HG03575 (cell line): Measurements from ENCODE around the gene SCYL1.
"Not testable (repeated sequence)": the region's sequence is repeated elsewhere in the genome, so short reads cannot be mapped to it uniquely, and the experiment has no call there.

Experiments used
- ATAC-seq: cut with Tn5 transposase; IDR thresholded peaks from one replicate; pipeline ENCODE4 v1.9.1; 2021; ENCODE audit not compliant: unreplicated experiment, insufficient number of reproducible peaks, low FRiP score; ENCODE audit errors: extremely low read depth

SCYL1 gene

DNA sequence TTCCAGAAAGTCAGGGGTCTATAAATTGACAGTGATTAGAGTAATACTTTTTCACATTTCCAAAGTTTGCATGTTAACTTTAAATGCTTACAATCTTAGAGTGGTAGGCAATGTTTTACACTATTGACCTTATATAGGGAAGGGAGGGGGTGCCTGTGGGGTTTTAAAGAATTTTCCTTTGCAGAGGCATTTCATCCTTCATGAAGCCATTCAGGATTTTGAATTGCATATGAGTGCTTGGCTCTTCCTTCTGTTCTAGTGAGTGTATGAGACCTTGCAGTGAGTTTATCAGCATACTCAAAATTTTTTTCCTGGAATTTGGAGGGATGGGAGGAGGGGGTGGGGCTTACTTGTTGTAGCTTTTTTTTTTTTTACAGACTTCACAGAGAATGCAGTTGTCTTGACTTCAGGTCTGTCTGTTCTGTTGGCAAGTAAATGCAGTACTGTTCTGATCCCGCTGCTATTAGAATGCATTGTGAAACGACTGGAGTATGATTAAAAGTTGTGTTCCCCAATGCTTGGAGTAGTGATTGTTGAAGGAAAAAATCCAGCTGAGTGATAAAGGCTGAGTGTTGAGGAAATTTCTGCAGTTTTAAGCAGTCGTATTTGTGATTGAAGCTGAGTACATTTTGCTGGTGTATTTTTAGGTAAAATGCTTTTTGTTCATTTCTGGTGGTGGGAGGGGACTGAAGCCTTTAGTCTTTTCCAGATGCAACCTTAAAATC lies 20.8 kb upstream of the SCYL1 start:
- no peak for ATAC-seq

DNA sequence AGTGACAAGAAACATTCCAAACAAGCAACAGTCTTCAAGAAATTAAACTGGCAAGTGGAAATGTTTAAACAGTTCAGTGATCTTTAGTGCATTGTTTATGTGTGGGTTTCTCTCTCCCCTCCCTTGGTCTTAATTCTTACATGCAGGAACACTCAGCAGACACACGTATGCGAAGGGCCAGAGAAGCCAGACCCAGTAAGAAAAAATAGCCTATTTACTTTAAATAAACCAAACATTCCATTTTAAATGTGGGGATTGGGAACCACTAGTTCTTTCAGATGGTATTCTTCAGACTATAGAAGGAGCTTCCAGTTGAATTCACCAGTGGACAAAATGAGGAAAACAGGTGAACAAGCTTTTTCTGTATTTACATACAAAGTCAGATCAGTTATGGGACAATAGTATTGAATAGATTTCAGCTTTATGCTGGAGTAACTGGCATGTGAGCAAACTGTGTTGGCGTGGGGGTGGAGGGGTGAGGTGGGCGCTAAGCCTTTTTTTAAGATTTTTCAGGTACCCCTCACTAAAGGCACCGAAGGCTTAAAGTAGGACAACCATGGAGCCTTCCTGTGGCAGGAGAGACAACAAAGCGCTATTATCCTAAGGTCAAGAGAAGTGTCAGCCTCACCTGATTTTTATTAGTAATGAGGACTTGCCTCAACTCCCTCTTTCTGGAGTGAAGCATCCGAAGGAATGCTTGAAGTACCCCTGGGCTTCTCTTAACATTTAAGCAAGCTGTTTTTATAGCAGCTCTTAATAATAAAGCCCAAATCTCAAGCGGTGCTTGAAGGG lies 20.0 kb upstream of the SCYL1 start:
- ATAC-seq: no peak

DNA sequence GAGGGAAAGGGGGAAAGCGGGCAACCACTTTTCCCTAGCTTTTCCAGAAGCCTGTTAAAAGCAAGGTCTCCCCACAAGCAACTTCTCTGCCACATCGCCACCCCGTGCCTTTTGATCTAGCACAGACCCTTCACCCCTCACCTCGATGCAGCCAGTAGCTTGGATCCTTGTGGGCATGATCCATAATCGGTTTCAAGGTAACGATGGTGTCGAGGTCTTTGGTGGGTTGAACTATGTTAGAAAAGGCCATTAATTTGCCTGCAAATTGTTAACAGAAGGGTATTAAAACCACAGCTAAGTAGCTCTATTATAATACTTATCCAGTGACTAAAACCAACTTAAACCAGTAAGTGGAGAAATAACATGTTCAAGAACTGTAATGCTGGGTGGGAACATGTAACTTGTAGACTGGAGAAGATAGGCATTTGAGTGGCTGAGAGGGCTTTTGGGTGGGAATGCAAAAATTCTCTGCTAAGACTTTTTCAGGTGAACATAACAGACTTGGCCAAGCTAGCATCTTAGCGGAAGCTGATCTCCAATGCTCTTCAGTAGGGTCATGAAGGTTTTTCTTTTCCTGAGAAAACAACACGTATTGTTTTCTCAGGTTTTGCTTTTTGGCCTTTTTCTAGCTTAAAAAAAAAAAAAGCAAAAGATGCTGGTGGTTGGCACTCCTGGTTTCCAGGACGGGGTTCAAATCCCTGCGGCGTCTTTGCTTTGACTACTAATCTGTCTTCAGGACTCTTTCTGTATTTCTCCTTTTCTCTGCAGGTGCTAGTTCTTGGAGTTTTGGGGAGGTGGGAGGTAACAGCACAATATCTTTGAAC lies 19.2 kb upstream of the SCYL1 start:
- no peak for ATAC-seq

DNA sequence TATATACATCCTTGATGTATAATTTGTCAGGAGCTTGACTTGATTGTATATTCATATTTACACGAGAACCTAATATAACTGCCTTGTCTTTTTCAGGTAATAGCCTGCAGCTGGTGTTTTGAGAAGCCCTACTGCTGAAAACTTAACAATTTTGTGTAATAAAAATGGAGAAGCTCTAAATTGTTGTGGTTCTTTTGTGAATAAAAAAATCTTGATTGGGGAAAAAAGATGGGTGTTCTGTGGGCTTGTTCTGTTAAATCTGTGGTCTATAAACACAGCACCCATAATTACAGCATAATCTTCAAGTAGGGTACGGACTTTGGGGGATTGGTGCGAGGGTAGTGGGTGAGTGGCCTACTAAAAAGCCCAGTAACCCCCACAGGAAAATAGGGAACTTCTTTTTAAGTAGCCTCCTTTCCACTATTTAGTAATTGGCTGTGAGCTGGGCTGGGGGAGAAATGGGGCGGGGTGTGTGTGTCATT lies 18.6 kb upstream of the SCYL1 start:
- no peak for ATAC-seq

DNA sequence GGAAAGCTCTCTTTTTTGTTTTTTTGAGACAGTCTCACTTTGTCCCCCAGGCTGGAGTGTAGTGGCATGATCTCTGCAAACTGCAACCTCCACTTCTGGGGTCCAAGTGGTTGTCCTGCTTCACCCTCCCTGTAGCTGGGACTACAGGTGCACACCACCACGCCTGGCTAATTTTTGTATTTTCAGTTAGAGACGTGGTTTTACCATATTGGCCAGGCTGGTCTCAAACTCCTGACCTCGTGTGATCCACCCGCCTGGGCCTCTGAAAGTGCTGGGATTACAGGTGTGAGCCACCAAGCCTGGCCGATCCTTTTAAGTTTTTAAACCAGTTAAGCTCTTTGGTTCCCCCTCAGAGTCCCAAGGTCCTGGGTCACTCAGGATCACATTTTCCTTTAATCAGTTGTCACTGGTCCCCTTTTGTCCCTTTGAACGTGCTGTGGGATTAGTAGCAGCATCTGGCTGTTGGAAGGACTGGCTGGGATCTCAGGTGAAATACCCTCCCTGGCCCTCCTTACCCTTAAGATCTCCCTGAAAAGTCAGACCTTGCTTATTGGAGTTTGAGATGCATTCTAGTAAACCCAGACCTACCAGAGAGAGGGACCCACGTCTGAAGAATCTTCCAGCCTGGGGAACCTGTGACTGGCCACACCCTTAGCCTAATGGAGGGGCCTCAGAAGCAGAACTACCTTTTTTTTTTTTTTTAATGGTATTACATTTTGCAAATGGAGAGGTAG lies 17.9 kb upstream of the SCYL1 start:
- ATAC-seq: no peak

DNA sequence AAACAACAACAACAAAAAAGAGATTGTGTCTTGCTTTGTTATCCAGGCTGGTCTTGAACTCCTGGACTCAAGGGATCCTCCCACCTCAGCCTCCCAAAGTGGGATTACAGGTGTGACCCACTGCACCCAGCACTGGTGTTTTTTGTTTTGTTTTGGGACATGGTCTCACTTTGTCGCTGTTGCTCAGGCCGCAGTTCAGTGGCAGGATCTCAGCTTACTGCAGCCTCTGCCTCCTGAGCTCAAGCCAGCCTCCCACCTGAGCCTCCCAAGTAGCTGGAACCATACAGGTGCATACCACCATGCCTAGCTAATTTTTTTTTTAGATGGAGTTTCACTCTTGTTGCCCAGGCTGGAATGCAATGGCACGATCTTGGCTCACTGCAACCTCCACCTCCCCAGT lies 12.6 kb upstream of the SCYL1 start:
- ATAC-seq: not testable (repeated sequence)

DNA sequence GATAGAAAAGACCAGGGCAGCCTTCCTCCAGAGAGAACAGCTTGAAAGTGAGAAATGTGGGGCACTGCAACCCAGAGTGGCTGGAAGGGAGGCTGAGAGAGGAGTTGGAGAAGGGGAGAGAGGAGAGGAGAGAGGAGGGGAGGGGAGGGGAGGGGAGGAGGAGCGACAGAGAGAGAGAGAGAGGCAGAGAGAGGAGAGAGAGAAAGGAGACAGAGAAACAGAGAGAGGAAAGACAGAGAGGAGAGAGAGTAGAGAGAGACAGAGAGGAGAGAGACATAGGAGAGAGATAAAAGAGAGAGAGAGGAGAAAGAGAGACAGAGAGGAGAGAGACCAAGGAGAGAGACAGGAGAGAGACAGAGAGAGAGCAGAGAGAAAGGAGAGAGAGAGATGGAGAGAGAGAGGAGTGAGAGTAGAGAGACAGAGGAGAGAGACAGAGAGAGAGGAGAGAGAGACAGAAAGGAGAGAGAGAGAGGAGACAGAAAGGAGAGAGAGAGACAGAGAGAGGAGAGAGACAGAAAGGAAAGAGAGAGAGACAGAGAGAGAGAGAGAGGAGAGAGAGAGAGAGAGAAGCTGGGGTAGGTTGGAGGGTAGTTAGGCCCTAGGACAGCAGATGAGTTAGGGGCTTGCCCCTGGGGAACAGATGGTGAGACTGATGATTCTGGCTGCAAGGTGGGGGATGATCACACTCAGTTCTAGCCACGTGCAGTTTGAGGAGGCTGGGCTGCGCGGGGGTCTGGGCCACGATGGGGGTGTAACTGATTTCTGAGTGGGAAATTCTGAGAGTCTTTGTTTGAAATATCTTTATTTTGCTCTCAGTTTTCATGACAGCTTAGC lies 8.5 kb upstream of the SCYL1 start:
- ATAC-seq: no peak

DNA sequence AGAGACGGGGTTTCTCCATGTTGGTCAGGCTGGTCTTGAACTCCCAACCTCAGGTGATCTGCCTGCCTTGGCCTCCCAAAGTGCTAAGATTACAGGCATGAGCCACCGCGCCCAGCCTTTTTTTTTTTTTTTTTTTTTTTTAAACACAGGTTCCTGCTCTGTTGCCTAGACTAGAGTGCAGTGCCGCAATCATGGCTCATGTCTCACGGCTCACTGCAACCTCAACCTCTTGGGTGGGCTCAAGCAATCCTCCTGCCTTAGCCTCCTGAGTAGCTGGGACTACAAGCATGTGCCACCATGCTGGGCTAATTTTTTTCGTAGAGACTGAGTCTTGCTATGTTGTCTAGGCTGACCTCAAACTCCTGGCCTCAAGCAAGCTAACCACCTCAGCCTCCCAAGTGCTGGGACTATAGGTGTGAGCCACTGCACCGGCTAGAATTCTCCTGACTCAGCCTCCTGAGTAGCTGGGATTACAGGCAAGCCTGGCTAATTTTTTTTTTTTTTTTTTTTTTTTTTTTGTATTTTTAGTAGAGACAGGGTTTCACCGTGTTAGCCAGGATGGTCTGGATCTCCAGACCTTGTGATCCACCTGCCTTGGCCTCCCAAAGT lies 5.8 kb upstream of the SCYL1 start:
- not testable (repeated sequence) for ATAC-seq

DNA sequence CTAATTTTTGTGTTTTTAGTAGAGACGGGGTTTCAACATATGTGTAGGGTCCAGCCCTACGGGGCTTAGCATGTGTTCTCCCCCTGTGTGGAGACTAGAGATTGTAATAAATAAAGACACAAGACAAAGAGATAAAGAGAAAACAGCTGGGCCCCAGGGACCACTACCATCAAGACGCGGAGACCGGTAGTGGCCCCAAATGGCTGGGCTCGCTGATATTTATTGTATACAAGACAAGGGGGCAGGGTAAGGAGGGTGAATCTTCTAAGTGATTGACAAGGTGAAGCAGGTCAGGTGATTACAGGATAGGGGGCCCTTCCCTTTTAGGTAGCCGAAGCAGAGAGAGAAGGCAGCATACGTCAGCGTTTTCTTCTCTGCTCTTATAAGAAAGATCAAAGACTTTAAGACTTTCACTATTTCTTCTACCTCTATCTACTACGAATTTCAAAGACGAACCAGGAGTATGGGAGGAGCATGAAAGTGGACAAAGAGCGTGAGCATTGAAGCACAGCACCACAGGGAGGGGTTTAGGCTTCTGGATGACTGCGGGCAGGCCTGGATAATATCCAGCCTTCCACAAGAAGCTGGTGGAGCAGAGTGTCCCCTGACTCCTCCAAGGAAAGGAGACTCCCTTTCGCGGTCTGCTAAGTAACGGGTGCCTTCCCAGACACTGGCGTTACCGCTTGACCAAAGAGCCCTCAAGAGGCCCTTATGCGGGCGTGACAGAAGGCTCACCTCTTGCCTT lies 2.9 kb upstream of the SCYL1 start:
- ATAC-seq: not testable (repeated sequence)

DNA sequence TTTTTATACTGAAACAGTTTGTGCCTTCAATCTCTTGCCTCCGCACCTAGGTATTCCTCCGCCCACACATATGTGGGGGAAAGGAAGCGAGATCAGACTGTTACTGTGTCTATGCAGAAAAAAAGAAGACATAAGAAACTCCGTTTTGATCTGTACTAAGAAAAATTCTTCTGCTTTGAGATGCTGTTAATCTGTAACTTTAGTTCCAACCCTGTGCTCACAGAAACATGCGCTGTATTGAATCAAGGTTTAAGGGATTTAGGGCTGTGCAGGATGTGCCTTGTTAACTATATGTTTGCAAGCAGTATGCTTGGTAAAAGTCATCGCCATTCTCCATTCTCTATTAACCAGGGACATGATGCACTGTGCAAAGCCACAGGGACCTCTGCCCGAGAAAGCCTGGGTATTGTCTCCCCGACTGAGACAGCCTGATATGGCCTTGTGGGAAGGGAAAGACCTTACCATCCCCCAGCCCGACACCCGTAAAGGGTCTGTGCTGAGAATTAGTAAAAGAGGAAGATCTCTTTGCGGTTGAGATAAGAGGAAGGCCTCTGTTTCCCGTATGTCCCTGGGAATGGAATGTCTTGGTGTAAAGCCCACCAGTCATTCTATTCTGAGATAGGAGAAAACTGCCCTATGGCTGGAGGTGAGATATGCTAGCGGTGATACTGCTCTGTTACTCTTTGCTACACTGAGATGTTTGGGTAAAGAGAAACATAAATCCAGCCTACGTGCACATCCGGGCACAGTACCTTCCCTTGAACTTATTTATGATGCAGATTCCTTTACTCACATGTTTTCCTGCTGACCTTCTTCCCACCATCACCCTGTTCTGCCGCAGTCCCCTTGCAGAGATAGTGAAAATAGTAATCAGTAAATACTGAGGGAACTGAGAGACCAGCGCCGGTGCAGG lies 1.9 kb upstream of the SCYL1 start:
- not testable (repeated sequence) for ATAC-seq

DNA sequence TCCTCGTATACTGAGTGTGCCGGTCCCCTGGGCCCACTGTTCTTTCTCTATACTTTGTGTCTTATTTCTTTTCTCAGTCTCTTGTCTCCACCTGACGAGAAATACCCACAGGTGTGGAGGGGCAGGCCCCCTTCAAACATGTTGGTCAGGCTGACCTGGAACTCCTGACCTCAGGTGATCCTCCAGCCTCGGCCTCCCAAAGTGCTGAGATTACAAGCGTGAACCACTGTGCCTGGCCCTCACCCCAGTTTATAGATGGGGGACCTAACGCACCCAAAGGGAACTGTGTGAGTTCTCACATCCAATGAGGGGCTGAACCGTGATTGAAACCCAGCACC lies 1.3 kb upstream of the SCYL1 start:
- ATAC-seq: not testable (repeated sequence)

DNA sequence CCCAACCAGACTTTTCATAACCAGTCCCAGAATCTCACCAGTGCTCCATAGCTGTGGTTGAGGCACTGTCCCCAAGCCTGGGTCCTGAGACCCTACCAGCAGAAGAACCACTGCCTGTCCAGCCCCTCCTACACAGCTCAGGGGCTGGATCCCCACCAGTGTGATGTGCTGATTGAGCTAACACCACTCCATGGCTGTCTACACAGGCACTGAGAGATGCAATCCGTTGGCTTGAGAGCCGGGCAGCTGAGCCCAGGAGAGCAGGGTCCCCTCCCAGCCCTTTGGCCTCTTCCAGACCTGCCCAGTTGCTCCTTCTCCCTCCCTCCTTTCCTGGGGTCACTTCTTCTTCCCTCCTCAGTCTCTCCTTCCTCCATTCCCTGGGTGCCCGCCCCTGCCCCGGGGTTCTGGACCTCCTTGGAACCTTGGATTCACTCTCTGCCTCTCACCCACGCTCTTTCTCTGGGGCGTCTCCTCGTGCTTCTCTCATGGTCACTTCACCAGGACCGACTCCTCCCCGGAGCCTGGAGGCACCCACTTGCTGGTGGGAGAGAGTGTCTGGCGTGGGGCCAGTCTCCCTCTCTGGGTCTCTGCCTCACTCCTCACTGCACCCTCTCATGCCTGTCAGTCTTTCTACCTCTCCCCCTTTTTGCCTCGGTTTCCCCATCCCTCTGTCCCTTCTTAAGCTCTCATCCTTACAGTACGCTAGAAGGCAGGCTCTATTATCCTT lies 706 bp upstream of the SCYL1 start:
- no peak for ATAC-seq

DNA sequence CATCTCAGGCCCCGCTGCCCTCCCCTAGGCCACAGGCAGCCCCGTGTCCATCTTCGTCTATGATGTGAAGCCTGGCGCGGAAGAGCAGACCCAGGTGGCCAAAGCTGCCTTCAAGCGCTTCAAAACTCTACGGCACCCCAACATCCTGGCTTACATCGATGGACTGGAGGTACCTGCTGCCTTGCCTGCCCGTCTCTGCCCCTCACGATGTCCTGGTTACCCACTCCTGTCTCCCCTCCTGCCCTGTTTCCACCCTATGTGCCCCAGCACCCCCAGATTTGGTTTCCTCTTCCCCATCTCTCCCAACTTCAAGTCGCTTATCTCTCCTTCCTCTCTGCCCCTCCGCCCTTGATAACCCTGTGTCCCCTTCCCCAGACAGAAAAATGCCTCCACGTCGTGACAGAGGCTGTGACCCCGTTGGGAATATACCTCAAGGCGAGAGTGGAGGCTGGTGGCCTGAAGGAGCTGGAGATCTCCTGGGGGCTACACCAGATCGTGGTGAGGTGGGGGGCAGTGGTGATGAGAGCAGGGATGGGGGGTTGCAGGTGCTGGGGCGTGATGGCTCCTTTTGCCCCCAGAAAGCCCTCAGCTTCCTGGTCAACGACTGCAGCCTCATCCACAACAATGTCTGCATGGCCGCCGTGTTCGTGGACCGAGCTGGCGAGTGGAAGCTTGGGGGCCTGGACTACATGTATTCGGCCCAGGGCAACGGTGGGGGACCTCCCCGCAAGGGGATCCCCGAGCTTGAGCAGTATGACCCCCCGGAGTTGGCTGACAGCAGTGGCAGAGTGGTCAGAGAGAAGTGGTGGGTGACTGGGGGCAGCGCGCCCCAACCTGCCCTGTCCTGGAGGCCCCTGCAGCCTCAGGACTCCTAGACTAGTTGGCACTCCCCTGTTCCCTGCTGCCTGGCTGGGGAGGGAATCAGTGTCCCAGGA lies 930 bp downstream of the SCYL1 start:
- no peak for ATAC-seq

DNA sequence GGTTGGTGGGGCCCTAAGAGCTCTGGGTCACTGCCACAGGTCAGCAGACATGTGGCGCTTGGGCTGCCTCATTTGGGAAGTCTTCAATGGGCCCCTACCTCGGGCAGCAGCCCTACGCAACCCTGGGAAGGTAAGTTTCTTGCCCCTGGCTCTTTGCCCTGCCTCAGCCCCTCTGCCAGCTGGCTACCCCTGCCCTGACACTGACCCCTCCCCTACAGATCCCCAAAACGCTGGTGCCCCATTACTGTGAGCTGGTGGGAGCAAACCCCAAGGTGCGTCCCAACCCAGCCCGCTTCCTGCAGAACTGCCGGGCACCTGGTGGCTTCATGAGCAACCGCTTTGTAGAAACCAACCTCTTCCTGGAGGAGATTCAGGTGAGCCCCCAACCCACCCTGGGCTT lies 1.9 kb downstream of the SCYL1 start:
- ATAC-seq: no peak
